NT2/D1 (cell line): ENCODE measurements around the gene LIG1.

Experiments
- SUZ12 ChIP-seq: IDR thresholded peaks from 2 replicates; pipeline ENCODE4 v1.6.1; 2011; ENCODE audit not compliant: insufficient read length, insufficient read depth; ENCODE audit errors: extremely low read depth
- YY1 ChIP-seq: IDR thresholded peaks from 2 replicates; pipeline ENCODE4 v1.6.1; 2011; ENCODE audit not compliant: insufficient read length, insufficient read depth
- ZNF274 ChIP-seq: IDR thresholded peaks from 2 replicates; pipeline ENCODE4 v1.6.1; 2011; ENCODE audit warnings: mild to moderate bottlenecking, low read depth, low read length

DNA sequence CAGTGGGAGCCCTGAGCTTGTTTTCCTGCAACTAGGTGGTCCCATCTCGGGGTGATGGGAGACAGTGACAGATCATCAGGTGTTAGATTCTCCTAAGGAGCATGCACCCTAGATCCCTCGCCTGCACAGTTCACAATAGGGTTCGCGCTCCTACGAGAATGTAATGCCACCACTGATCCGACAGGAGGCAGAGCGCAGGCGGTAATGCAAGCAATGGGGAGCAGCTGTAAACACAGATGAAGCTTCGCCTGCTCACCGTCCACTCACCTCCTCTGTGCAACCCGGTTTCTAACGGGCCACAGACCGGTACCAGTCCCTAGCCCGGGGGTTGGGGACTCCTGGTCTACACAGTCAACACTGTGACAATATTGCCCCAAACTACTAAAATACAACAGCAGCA, 46.8 kb upstream of the LIG1 start:
- TF ChIP-seq SUZ12 (no peak), YY1 (no peak), ZNF274 (no peak)
